Endothelial cell of umbilical vein (primary cell): ENCODE measurements around the gene SGCD. TPM values are rescaled to one million over a fixed set of nuclear protein-coding genes. Genes with fewer than 3 reads are reported as not detected.

Source experiments
- BruUV-seq: library from RNA; stranded (reverse); fragments of 400-500 nt; replicated peaks from 2 replicates; lab custom pipeline; 2021; lab: Mats Ljungman, UMichigan
- CTCF ChIA-PET: fragments of 300-600, 350-600 bp; sonication (Branson Sonifier 250); formaldehyde crosslinking; loops from one replicate; lab custom pipeline; 2021; ENCODE audit warnings: antibody characterized with exemption, inconsistent platforms; lab: Charles Lee
- POLR2A ChIA-PET: fragments of 300-600, 350-600 bp; sonication (Branson Sonifier 250); formaldehyde crosslinking; loops from one replicate; lab custom pipeline; 2021; ENCODE audit warnings: antibody characterized with exemption, inconsistent platforms; lab: Charles Lee
- DNase-seq: peaks from one replicate; pipeline ENCODE4 v3.0.0-alpha.2; 2011; ENCODE audit warnings: low read depth, low spot score
- FAIRE-seq: peaks from 2 replicates; lab custom pipeline; 2011; peaks lifted over from hg19 to GRCh38; lab: Jason Lieb, UNC
- H2AFZ ChIP-seq: 2 replicates; pipeline ENCODE4 v1.6.0; 2012; ENCODE audit warnings: low read depth, low read length, control low read depth, inconsistent platforms
- H3K27ac ChIP-seq: 2 replicates; pipeline ENCODE4 v1.5.1; 2011; ENCODE audit warnings: low read depth, mild to moderate bottlenecking, control low read depth, low read length, moderate library complexity; ENCODE audit not compliant: insufficient read depth
- H3K27me3 ChIP-seq, 2 experiments: 2 replicates each; pipeline versions ENCODE4 v1.6.0 to v1.6.1; 2011; ENCODE audit warnings: low read length in 2 of 2, mixed read lengths in 1 of 2; ENCODE audit not compliant: control insufficient read depth in 2 of 2, insufficient read depth in 2 of 2
- H3K36me3 ChIP-seq, 2 experiments: 2 replicates in 1 of 2; 3 replicates in 1 of 2; pipeline ENCODE4 v1.5.1; 2011; ENCODE audit warnings: low read length in 2 of 2, mild to moderate bottlenecking in 1 of 2, moderate library complexity in 1 of 2; ENCODE audit not compliant: control insufficient read depth in 2 of 2, insufficient read depth in 2 of 2; ENCODE audit errors: extremely low read depth in 1 of 2
- H3K4me1 ChIP-seq: 3 replicates; pipeline ENCODE4 v1.5.1; 2011; ENCODE audit warnings: mild to moderate bottlenecking, low read length; ENCODE audit not compliant: control insufficient read depth, insufficient read depth; ENCODE audit errors: extremely low read depth
- H3K4me2 ChIP-seq: 2 replicates; pipeline ENCODE4 v1.6.1; 2011; ENCODE audit warnings: low read length, control low read depth, mixed read lengths; ENCODE audit not compliant: insufficient read depth
- H3K4me3 ChIP-seq, 3 experiments: fragments of 200-600 bp in 1 of 3; sonication (generic), shearing (Covaris generic) in 1 of 3; replicated peaks in 1 of 3; 2 replicates each; pipeline ENCODE4 v1.5.1; 2011 to 2016; ENCODE audit warnings: control low read depth in 3 of 3, low read length in 3 of 3, mild to moderate bottlenecking in 2 of 3, inconsistent platforms in 1 of 3, low read depth in 1 of 3, moderate library complexity in 1 of 3; ENCODE audit not compliant: insufficient read depth in 1 of 3
- H3K79me2 ChIP-seq: 2 replicates; pipeline ENCODE4 v1.6.0; 2012; ENCODE audit warnings: low read length, inconsistent platforms; ENCODE audit not compliant: control insufficient read depth, insufficient read depth
- H3K9ac ChIP-seq: replicated peaks from 2 replicates; pipeline ENCODE3; 2011; ENCODE audit warnings: low read length, control low read depth; ENCODE audit not compliant: insufficient read depth; ENCODE audit errors: extremely low read depth
- H3K9me1 ChIP-seq: replicated peaks from 3 replicates; pipeline ENCODE4 v1.6.0; 2011; ENCODE audit warnings: mild to moderate bottlenecking, low read length; ENCODE audit not compliant: control insufficient read depth, insufficient read depth; ENCODE audit errors: extremely low read depth
- H3K9me3 ChIP-seq: replicated peaks from 2 replicates; pipeline ENCODE4 v1.5.1; 2012; ENCODE audit warnings: low read length, inconsistent platforms; ENCODE audit not compliant: control insufficient read depth, insufficient read depth
- H4K20me1 ChIP-seq: replicated peaks from 2 replicates; pipeline ENCODE3; 2011; ENCODE audit warnings: mild to moderate bottlenecking, low read length; ENCODE audit not compliant: control insufficient read depth, insufficient read depth; ENCODE audit errors: extremely low read depth
- CTCF ChIP-seq, 2 donors: IDR thresholded peaks; 1 replicate in 1 of 2; 2 replicates in 1 of 2; pipeline ENCODE4 v1.5.1; 2011; ENCODE audit warnings: low read length in 2 of 2, mild to moderate bottlenecking in 2 of 2, moderate library complexity in 2 of 2, control low read depth in 1 of 2, inconsistent platforms in 1 of 2, low read depth in 1 of 2; ENCODE audit not compliant: insufficient read depth in 1 of 2; ENCODE audit errors: extremely low read depth in 1 of 2
- EZH2 ChIP-seq: IDR thresholded peaks from 2 replicates; pipeline ENCODE4 v1.6.1; 2012; ENCODE audit warnings: borderline replicate concordance, low read depth, mild to moderate bottlenecking, moderate library complexity, low read length, inconsistent platforms; ENCODE audit not compliant: severe bottlenecking
- FOS ChIP-seq: IDR thresholded peaks from 2 replicates; pipeline ENCODE4 v1.6.1; 2011; ENCODE audit warnings: mild to moderate bottlenecking, low read length, moderate library complexity, borderline replicate concordance; ENCODE audit not compliant: insufficient read depth
- GATA2 ChIP-seq: IDR thresholded peaks from 2 replicates; pipeline ENCODE4 v1.7.0; 2011; ENCODE audit warnings: low read depth, mild to moderate bottlenecking, moderate library complexity, mixed read lengths, low read length; ENCODE audit not compliant: insufficient read length, insufficient read depth
- JUN ChIP-seq: IDR thresholded peaks from 2 replicates; pipeline ENCODE4 v1.6.1; 2011; ENCODE audit warnings: borderline replicate concordance, low read depth; ENCODE audit not compliant: insufficient read length, insufficient read depth
- MAX ChIP-seq: IDR thresholded peaks from 2 replicates; pipeline ENCODE4 v1.6.1; 2011; ENCODE audit not compliant: insufficient read depth, insufficient read length
- MYC ChIP-seq: IDR thresholded peaks from one replicate; pipeline ENCODE4 v1.6.1; 2011; ENCODE audit warnings: mild to moderate bottlenecking, low read depth, low read length
- POLR2A ChIP-seq: IDR thresholded peaks from 2 replicates; pipeline ENCODE4 v1.6.1; 2012; ENCODE audit warnings: low read depth, mild to moderate bottlenecking, control low read depth, low read length
- POLR2AphosphoS5 ChIP-seq: IDR thresholded peaks from 2 replicates; pipeline ENCODE4 v1.6.1; 2012; ENCODE audit warnings: low read depth, mild to moderate bottlenecking, control low read depth, low read length, moderate library complexity; ENCODE audit not compliant: insufficient read depth
- dilution Hi-C: fragments of 300-500 bp; cut with MboI; formaldehyde crosslinking; loops from one replicate; pipeline ENCODE4 v1.15.0; 2019; ENCODE audit warnings: low sequenced_read_pairs; ENCODE audit not compliant: extremely low pct_ligation_motif_present
- intact Hi-C: fragments of 100-400 bp; cut with micrococcal nuclease; formaldehyde crosslinking; loops from one replicate; pipeline ENCODE4 v1.10.0; 2022
- polyA plus RNA-seq, 4 experiments: library from polyadenylated mRNA; depleted of rRNA in 3 of 4; stranded (reverse) in 3 of 4; unstranded in 1 of 4; fragments of >200 nt; gene quantifications; 2 replicates each; pipeline versions ENCODE4 v1.2.1 to v1.2.3, GENCODE V29; 2011 to 2012; ENCODE audit warnings: missing spikeins in 1 of 4
- total RNA-seq: library from RNA; stranded (reverse); gene quantifications from 2 replicates; pipeline ENCODE4 v1.2.3, GENCODE V29; 2021

The SGCD gene
- total and polyA plus RNA-seq, 2 donors (not counting 3 experiments of a cell fraction or from before 2014, with no cell fraction given), result not detected

GRCh38 chr5:156414391-156414790, 87.4 kb downstream of the SGCD start:
- Histone ChIP-seq H3K4me1 (no peaks in the 10 kb centered on the region), H3K27me3 (no peaks in the 10 kb centered on the region), H2AFZ (no peak overlapping the region), H3K9me1 (peaks cover under 1% of the 10 kb centered on the region), H4K20me1 (no peaks in the 10 kb centered on the region), H3K4me2 (no peak overlapping the region), H3K9me3 (no peaks in the 10 kb centered on the region), H3K36me3 (no peaks in the 10 kb centered on the region), H3K9ac (no peak overlapping the region), H3K27ac (no peak overlapping the region), H3K79me2 (no peaks in the 10 kb centered on the region), H3K4me3 (no peak overlapping the region)
- intact Hi-C loops, result no loop called here
- TF ChIP-seq MYC (no peak), JUN (no peak), GATA2 (no peak), FOS (no peak), POLR2AphosphoS5 (no peak), EZH2 (no peak), MAX (no peak), CTCF (IDR thresholded peaks at IDR 0.05; ENCODE audit: extremely low read depth in 1 of 2, insufficient read depth in 1 of 2, low read depth in 1 of 2, low read length in 2 of 2) (no peak), POLR2A (no peak)
- dilution Hi-C loops, result no loop called here
- CTCF ChIA-PET, result no interaction called here
- POLR2A ChIA-PET, result interaction anchor here (0.7 kb wide), 1 partner anchor 118 kb away, joined by 4 read pairs; no protein-coding TSS in a partner anchor
- BruUV-seq, result no TSS peak
- DNase-seq, result no peak
- no peak for FAIRE-seq
